IMR-90 (cell line): ENCODE measurements around the gene NTMT2. TPM values are rescaled to one million over a fixed set of nuclear protein-coding genes. Genes with fewer than 3 reads are reported as not detected.

Experiments used
- ATAC-seq: fragments of 200-7000 bp; cut with Tn5 transposase; 2 replicates; pipeline ENCODE4 v1.9.1; 2020; ENCODE audit warnings: low read depth, mild to moderate bottlenecking, moderate library complexity
- BruUV-seq: library from RNA; stranded (reverse); fragments of 400-500 nt; replicated peaks from 2 replicates; lab custom pipeline; 2021; lab: Mats Ljungman, UMichigan
- CTCF ChIA-PET: fragments of 300-600 bp; formaldehyde crosslinking; extraction: SDS; loops from one replicate; lab custom pipeline; 2021; ENCODE audit warnings: antibody characterized with exemption; lab: Yijun Ruan, JAX
- POLR2A ChIA-PET: fragments of 300-600 bp; sonication (Branson Sonifier 250); formaldehyde crosslinking; loops from one replicate; lab custom pipeline; 2022; ENCODE audit warnings: antibody characterized with exemption; ENCODE audit not compliant: unreplicated experiment; lab: Charles Lee
- DNase-seq: peaks from one replicate; pipeline ENCODE4 v3.0.0; 2013
- H2AFZ ChIP-seq: replicated peaks from 2 replicates; pipeline ENCODE3; 2013; ENCODE audit warnings: low read length, mild to moderate bottlenecking; ENCODE audit not compliant: poor library complexity
- H2AK5ac ChIP-seq: 2 replicates; pipeline ENCODE4 v1.6.1; 2013; ENCODE audit warnings: low read depth, low read length, inconsistent platforms
- H2AK9ac ChIP-seq: replicated peaks from 2 replicates; pipeline ENCODE3; 2013; ENCODE audit warnings: mild to moderate bottlenecking, low read depth, low read length, moderate library complexity; ENCODE audit not compliant: poor library complexity
- H2BK120ac ChIP-seq: 2 replicates; pipeline ENCODE4 v1.6.1; 2013; ENCODE audit warnings: low read depth, low read length, inconsistent platforms
- H2BK15ac ChIP-seq: 3 replicates; pipeline ENCODE4 v1.6.1; 2013; ENCODE audit warnings: low read depth, low read length, inconsistent platforms
- H2BK20ac ChIP-seq: 2 replicates; pipeline ENCODE4 v1.6.1; 2013; ENCODE audit warnings: low read depth, mild to moderate bottlenecking, inconsistent platforms, low read length, moderate library complexity
- H2BK5ac ChIP-seq: 2 replicates; pipeline ENCODE4 v1.6.1; 2013; ENCODE audit warnings: mild to moderate bottlenecking, low read depth, low read length, inconsistent platforms; ENCODE audit not compliant: poor library complexity, severe bottlenecking
- H3K14ac ChIP-seq: replicated peaks from 2 replicates; pipeline ENCODE4 v1.6.1; 2013; ENCODE audit warnings: low read depth, low read length, inconsistent platforms
- H3K18ac ChIP-seq: 2 replicates; pipeline ENCODE4 v1.6.1; 2013; ENCODE audit warnings: low read depth, low read length, control low read depth
- H3K23ac ChIP-seq: 2 replicates; pipeline ENCODE4 v1.6.1; 2013; ENCODE audit warnings: low read depth, low read length, inconsistent platforms
- H3K27ac ChIP-seq: 2 replicates; pipeline ENCODE4 v1.5.1; 2013; ENCODE audit warnings: mild to moderate bottlenecking, control low read depth, low read length; ENCODE audit not compliant: insufficient read depth
- H3K27me3 ChIP-seq: 2 replicates; pipeline ENCODE4 v1.6.1; 2013; ENCODE audit warnings: low read length; ENCODE audit not compliant: control insufficient read depth, insufficient read depth
- H3K36me3 ChIP-seq: 2 replicates; pipeline ENCODE4 v1.6.1; 2013; ENCODE audit warnings: low read length, mixed read lengths; ENCODE audit not compliant: control insufficient read depth, insufficient read depth
- H3K4ac ChIP-seq: 2 replicates; pipeline ENCODE4 v1.6.1; 2013; ENCODE audit warnings: low read depth, low read length, inconsistent platforms
- H3K4me1 ChIP-seq: 2 replicates; pipeline ENCODE4 v1.6.1; 2013; ENCODE audit warnings: low read length, mixed read lengths; ENCODE audit not compliant: control insufficient read depth, insufficient read depth
- H3K4me2 ChIP-seq: 2 replicates; pipeline ENCODE4 v1.6.1; 2013; ENCODE audit warnings: low read depth, mild to moderate bottlenecking, control low read depth, low read length, moderate library complexity
- H3K4me3 ChIP-seq: 2 replicates; pipeline ENCODE4 v1.5.1; 2013; ENCODE audit warnings: low read depth, mild to moderate bottlenecking, control low read depth, low read length, moderate library complexity; ENCODE audit not compliant: insufficient read depth
- H3K56ac ChIP-seq: 2 replicates; pipeline ENCODE4 v1.6.1; 2013; ENCODE audit warnings: low read length, inconsistent platforms; ENCODE audit not compliant: insufficient read depth; ENCODE audit errors: extremely low read depth
- H3K79me1 ChIP-seq, 2 experiments: 2 replicates each; pipeline ENCODE4 v1.6.1; 2013; ENCODE audit warnings: low read length in 2 of 2, inconsistent platforms in 1 of 2, low read depth in 1 of 2
- H3K9ac ChIP-seq: 2 replicates; pipeline ENCODE4 v1.6.1; 2013; ENCODE audit warnings: low read depth, low read length, control low read depth
- H3K9me1 ChIP-seq: 2 replicates; pipeline ENCODE4 v1.6.1; 2013; ENCODE audit warnings: low read length, inconsistent platforms; ENCODE audit not compliant: insufficient read depth
- H3K9me3 ChIP-seq: 2 replicates; pipeline ENCODE4 v1.6.1; 2013; ENCODE audit warnings: low read length; ENCODE audit not compliant: control insufficient read depth, insufficient read depth
- H4K20me1 ChIP-seq: 2 replicates; pipeline ENCODE4 v1.6.1; 2013; ENCODE audit warnings: low read length, inconsistent platforms; ENCODE audit not compliant: insufficient read depth
- H4K5ac ChIP-seq: 2 replicates; pipeline ENCODE4 v1.6.1; 2013; ENCODE audit warnings: mild to moderate bottlenecking, low read depth, low read length, control low read depth
- H4K8ac ChIP-seq, 2 experiments: 2 replicates each; pipeline ENCODE4 v1.6.1; 2013; ENCODE audit warnings: low read depth in 2 of 2, low read length in 2 of 2, control low read depth in 1 of 2, inconsistent platforms in 1 of 2
- H4K91ac ChIP-seq: 2 replicates; pipeline ENCODE4 v1.6.1; 2013; ENCODE audit warnings: low read depth, low read length, inconsistent platforms; ENCODE audit not compliant: insufficient read depth
- BHLHE40 ChIP-seq: fragments of 150-350 bp; IDR thresholded peaks from 2 replicates; pipeline ENCODE4 v1.6.1; 2016; ENCODE audit warnings: mild to moderate bottlenecking, low read depth, low read length
- CEBPB ChIP-seq: IDR thresholded peaks from 2 replicates; pipeline ENCODE4 v1.6.1; 2012; ENCODE audit warnings: low read depth, low read length, improper control_type of control experiment
- CHD1 ChIP-seq: IDR thresholded peaks from 2 replicates; pipeline ENCODE4 v1.6.1; 2012; ENCODE audit warnings: low read depth, low read length, improper control_type of control experiment
- CTCF ChIP-seq: conservative IDR thresholded peaks from 2 replicates; pipeline ENCODE4 v1.5.1; 2012; ENCODE audit warnings: mild to moderate bottlenecking, low read depth, low read length, improper control_type of control experiment
- ELK1 ChIP-seq: fragments of 150-350 bp; IDR thresholded peaks from 2 replicates; pipeline ENCODE4 v1.6.1; 2016; ENCODE audit warnings: low read depth, mild to moderate bottlenecking, low read length, moderate library complexity, borderline replicate concordance
- FOS ChIP-seq: fragments of 150-350 bp; IDR thresholded peaks from 2 replicates; pipeline ENCODE4 v1.6.1; 2016; ENCODE audit warnings: low read depth, low read length
- MAFK ChIP-seq: IDR thresholded peaks from 2 replicates; pipeline ENCODE4 v1.6.1; 2012; ENCODE audit warnings: low read depth, low read length, improper control_type of control experiment
- MAZ ChIP-seq: IDR thresholded peaks from 2 replicates; pipeline ENCODE4 v1.6.1; 2012; ENCODE audit warnings: low read depth, mild to moderate bottlenecking, low read length, improper control_type of control experiment, moderate library complexity, borderline replicate concordance
- MXI1 ChIP-seq: IDR thresholded peaks from 2 replicates; pipeline ENCODE4 v1.6.1; 2012; ENCODE audit warnings: low read depth, mild to moderate bottlenecking, low read length, moderate library complexity, borderline replicate concordance
- NFE2L2 ChIP-seq: fragments of 150-350 bp; IDR thresholded peaks from 2 replicates; pipeline ENCODE4 v1.6.1; 2016; ENCODE audit warnings: low read depth, mild to moderate bottlenecking, low read length
- POLR2A ChIP-seq: IDR thresholded peaks from 2 replicates; pipeline ENCODE4 v1.6.1; 2012; ENCODE audit warnings: mild to moderate bottlenecking, low read depth, low read length
- RAD21 ChIP-seq: IDR thresholded peaks from 2 replicates; pipeline ENCODE4 v1.6.1; 2012; ENCODE audit warnings: low read length, improper control_type of control experiment
- RCOR1 ChIP-seq: IDR thresholded peaks from 2 replicates; pipeline ENCODE4 v1.6.1; 2012; ENCODE audit warnings: mild to moderate bottlenecking, low read length, improper control_type of control experiment; ENCODE audit not compliant: insufficient replicate concordance
- RFX5 ChIP-seq: IDR thresholded peaks from 2 replicates; pipeline ENCODE4 v1.8.0; 2012; ENCODE audit warnings: low read depth, mild to moderate bottlenecking, low read length, moderate library complexity
- USF2 ChIP-seq: fragments of 150-350 bp; IDR thresholded peaks from 2 replicates; pipeline ENCODE4 v1.6.1; 2017; ENCODE audit warnings: mild to moderate bottlenecking, antibody characterized with exemption, low read length, low read depth
- WGBS, 2 experiments: methylation state at CpG; one replicate each; pipeline versions ENCODE4 v1.1.5 to v1.1.7; 2013; ENCODE audit warnings: missing lambda C conversion rate in 2 of 2; ENCODE audit not compliant: insufficient read length in 1 of 2; ENCODE audit errors: extremely low coverage in 2 of 2; 5-methylcytosine and 5-hydroxymethylcytosine counted together
- dilution Hi-C: fragments of 300-500 bp; cut with HindIII; formaldehyde crosslinking; loops from one replicate; pipeline ENCODE4 v1.14.3; 2018; ENCODE audit warnings: low sequenced_read_pairs; ENCODE audit not compliant: unreplicated experiment
- in situ Hi-C: fragments of 300-500 bp; cut with MboI; formaldehyde crosslinking; loops from 3 replicates; pipeline ENCODE4 v1.14.3; 2019; ENCODE audit warnings: low sequenced_read_pairs, inconsistent platforms, mixed read lengths
- intact Hi-C: fragments of 100-400 bp; cut with micrococcal nuclease; formaldehyde crosslinking; loops from 2 replicates; pipeline ENCODE4 v1.10.0; 2022
- polyA plus RNA-seq, 3 experiments: library from polyadenylated mRNA; depleted of rRNA; stranded (reverse); fragments of >200 nt; gene quantifications; 2 replicates each; pipeline ENCODE4 v1.2.3, GENCODE V29; 2012; ENCODE audit warnings: low replicate concordance in 1 of 3
- total RNA-seq: library from RNA; depleted of rRNA; stranded (reverse); fragments of >200 nt; gene quantifications from 2 replicates; pipeline ENCODE4 v1.2.3, GENCODE V29; 2012

The NTMT2 gene
- total and polyA plus RNA-seq, 2 of the 4 experiments (the other 2 are of a cell fraction), result not detected

- Histone ChIP-seq H3K23ac (no peak overlapping the region), H4K20me1 (no peaks in the 10 kb centered on the region), H3K4me1 (no peaks in the 10 kb centered on the region), H3K27me3 (no peaks in the 10 kb centered on the region), H3K9me1 (no peaks in the 10 kb centered on the region), H3K9me3 (peaks cover 3% of the 10 kb centered on the region; the same call in 1 of the 2 replicates), H3K4me3 (no peak overlapping the region), H3K36me3 (no peaks in the 10 kb centered on the region), H2BK20ac (no peak overlapping the region), H3K14ac (no peak overlapping the region), H4K91ac (no peak overlapping the region), H2AK9ac (no peak overlapping the region), H3K27ac (no peak overlapping the region), H3K4ac (no peak overlapping the region), H3K79me1 (no peaks in the 10 kb centered on the region), H4K8ac (no peak overlapping the region), H2BK15ac (no peak overlapping the region), H2AFZ (no peak overlapping the region), H3K9ac (no peak overlapping the region), H3K4me2 (no peak overlapping the region), H3K18ac (no peak overlapping the region), H2AK5ac (no peak overlapping the region), H2BK120ac (no peak overlapping the region), H2BK5ac (no peak overlapping the region), H3K56ac (no peak overlapping the region), H4K5ac (no peak overlapping the region)
- WGBS, 2 experiments, result no CpG with 5 or more reads among the region's 3 CpGs
- POLR2A ChIA-PET, result no interaction called here
- no peak for TF ChIP-seq RFX5
- TF ChIP-seq BHLHE40, result no peak
- no peak for TF ChIP-seq RAD21
- TF ChIP-seq CHD1, result no peak
- TF ChIP-seq POLR2A, result no peak
- TF ChIP-seq CEBPB, result no peak
- TF ChIP-seq NFE2L2, result no peak
- TF ChIP-seq MXI1, result no peak
- no peak for TF ChIP-seq RCOR1
- no peak for TF ChIP-seq MAZ
- TF ChIP-seq CTCF, result no peak
- no peak for TF ChIP-seq USF2
- TF ChIP-seq MAFK, result no peak
- TF ChIP-seq ELK1, result no peak
- TF ChIP-seq FOS, result no peak
- dilution Hi-C loops, result no loop called here
- no TSS peak for BruUV-seq
- ATAC-seq (no peak), DNase-seq (no peak)
- CTCF ChIA-PET, result no interaction called here
- in situ Hi-C loops, result no loop called here
- intact Hi-C loops, result no loop called here
Measured at GRCh38 chr1:170149241-170149640, 3.5 kb downstream of the NTMT2 start.
